NCI-H82 (cell line): ENCODE results near the gene STX7.

ENCODE experiments used
- DNase-seq: peaks from one replicate; lab custom pipeline; 2025; lab: John Stamatoyannopoulos, UW

Gene STX7

GRCh38 chr6:132476688-132477087 lies 36.2 kb downstream of the STX7 start:
- no peak for DNase-seq

DNA sequence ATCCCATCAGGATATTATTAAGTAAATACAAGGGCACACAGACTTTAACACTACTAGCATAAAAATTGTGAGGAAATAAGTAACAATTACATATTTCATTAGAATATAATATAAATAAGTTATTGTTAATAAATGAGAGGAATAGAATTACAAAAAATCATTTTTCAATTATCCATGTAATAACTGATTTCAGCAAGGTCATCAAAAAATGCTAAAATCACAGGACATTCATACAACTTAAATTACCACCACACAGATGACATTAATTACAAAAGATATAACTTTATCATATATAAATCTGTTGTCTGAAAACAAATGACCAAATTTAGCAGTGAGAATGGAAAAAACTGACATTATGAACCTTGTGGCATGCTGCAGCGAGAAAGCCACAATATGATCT lies 37.0 kb downstream of the STX7 start:
- no peak for DNase-seq

- DNase-seq: no peak
Observed at GRCh38 chr6:132471787-132472186, 41.1 kb downstream of the STX7 start.

DNA sequence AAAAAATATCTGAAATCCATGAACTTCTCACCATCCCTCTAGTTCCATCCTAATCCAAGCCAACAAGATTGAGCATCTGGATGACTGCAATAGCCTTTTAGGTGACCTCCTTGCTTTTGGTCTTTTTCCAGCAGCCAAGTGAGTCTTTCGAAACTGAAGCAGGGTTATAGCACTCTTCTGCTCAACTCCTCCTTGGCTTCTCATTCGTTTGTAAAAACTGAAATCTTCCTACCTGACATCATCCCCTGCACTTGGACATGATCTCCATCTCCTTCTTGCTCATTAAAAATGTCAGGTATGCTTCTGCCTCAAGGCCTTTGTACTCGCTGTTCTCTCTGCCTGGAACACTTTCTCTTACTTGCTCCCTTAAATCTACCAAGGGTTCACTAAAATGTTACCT lies 46.0 kb downstream of the STX7 start:
- no peak for DNase-seq

- DNase-seq: no peak
Observed at GRCh38 chr6:132465530-132466485, 47.1 kb downstream of the STX7 start.

- DNase-seq: no peak
Observed at GRCh38 chr6:132464538-132465256, 48.2 kb downstream of the STX7 start.

GRCh38 chr6:132461958-132462357 lies 51.0 kb downstream of the STX7 start:
- no peak for DNase-seq

- DNase-seq: no peak
Observed at GRCh38 chr6:132459605-132459952, 53.3 kb downstream of the STX7 start.

DNA sequence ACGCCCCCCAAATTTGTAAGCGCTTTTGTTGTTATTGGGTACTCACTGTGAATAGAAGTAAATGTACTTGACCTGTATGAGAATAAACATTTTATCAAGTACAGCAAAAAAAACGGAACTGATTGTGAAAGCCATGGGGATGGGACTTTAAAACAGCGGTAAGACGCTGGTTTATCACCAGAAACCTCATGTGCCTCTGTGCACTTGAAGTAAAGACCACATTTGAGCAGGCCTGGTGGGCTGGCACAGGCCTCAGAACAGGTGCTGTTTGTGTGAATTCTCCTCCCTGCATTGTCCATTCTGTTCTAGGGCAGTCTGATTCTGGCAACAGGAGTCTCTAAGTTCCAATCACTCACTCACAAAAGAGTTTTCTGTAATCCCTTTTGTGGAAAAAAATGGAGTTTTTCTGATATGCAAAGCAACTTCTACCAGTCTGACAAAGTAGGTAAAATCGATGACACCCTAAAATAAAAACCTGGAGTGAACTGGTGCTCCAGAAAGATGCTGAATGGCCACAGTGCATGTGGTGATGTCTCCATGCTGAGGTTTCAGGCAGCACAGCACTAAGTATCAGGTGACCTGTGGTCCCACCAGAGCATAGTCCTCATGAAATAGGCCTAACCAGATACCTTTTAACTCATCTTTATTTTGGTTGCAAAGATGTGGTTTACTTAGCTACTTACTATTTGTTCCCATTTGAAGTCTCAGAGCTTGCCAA lies 53.9 kb downstream of the STX7 start:
- DNase-seq: no peak

DNA sequence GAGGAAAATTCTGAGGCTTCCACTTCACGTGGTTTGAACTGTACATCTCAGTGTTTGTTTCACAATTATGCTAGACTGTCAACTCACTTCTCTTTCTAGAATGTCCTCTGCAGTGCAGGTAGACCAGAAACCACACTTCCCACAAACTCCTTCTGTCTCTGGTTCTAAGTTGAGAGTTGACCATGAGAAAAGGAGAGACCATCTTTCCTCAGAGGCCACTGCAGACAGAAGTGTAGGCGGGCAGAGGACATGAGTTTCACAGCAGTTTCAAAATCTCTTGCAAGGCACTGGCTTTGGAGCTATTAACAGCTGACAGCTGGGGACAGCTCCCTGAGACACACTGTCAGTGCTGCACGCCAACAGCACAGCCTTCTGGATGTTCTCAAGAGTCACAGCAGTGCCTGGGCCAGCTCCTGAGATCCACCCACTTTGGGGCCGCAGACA lies 56.2 kb downstream of the STX7 start:
- peak; percentile 24 for DNase-seq

- no peak for DNase-seq
Observed at GRCh38 chr6:132446855-132447241, 66.1 kb downstream of the STX7 start.

DNA sequence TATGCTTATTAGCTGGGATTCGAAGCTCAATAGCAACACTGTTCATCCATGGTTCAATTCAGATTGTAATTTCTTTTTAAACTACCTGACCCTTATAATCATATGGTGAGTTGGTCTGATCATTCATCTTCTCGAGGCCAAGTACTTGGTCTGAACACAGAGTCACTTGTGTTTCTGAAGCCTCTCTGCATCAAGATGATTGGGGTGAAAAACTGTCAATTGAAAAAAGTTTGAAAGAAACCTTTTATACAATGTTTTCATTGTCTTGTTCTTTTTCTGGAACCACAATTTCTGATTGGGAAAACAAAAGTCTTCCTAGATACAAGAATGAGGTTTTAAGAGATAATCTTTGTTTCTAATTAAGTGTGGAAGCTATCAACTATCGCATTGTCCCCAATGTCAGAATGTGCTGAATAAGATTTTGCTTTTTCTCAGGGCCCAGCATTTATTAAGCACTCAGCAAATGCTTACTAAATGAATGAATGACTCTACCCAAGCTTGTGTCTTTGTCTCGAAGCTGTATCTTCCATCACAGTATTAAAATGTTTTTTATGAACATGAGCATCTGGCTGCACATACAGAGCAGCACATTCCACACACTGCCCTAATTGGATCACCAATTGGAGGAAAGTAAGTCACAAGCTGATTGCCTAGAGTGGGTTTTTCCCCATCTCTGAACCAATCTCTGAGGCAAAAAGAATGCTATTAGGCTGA lies 66.6 kb downstream of the STX7 start:
- peak; percentile 54 for DNase-seq

DNA sequence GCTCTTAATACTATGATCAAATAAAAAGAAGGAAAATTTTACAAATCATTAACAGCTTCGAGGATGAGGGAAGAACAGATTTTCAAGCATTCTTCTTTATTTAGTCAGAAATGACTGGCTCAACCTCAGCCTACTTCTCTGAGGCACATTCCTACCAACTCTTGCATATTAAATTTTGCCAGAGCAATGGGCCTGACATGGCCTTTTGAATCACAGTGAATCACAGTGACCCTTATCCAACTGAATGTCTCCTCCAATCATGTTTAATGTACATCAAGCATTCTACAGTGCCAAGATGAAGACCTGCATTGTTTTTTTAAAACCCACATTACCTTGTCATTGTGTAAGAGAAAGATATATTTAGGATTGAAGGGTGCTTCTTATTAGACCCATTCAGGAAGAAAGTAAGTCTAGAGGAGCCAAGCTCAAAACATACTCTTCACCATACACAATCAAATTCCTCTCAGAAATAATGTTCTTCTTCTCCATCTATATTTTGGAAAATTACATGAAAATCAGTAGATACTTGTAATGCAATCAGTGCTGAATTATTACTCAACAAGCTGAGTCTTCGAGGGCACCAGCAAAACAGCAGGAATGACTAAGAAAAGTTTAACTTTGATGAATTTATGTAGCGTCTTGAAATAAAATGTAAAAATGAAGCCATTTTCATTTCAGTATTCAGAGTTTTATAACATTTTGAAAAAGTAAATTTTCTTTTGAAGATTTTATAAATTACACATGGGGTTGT lies 67.5 kb downstream of the STX7 start:
- DNase-seq: no peak

DNA sequence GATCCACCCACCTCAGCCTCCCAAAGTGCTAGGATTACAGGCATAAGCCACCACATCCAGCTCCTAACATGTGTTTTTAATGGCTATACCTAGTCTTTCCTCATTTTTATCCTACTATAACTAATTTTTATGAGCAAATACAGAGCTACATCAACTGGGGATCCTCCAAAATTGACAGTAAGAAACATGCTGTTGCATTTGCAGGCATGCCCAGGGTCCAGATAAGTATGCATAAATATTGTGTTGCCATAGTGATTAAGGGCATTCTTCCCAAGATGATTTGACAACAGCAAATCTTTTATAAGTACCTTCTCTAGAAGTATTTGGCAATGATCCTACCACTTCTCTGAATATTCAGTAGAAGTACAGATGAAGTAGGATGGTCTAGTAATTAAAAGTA lies 69.7 kb downstream of the STX7 start:
- DNase-seq: no peak

- DNase-seq: no peak
Observed at GRCh38 chr6:132430110-132430509, 82.8 kb downstream of the STX7 start.

GRCh38 chr6:132425176-132425575 lies 87.7 kb downstream of the STX7 start:
- no peak for DNase-seq

DNA sequence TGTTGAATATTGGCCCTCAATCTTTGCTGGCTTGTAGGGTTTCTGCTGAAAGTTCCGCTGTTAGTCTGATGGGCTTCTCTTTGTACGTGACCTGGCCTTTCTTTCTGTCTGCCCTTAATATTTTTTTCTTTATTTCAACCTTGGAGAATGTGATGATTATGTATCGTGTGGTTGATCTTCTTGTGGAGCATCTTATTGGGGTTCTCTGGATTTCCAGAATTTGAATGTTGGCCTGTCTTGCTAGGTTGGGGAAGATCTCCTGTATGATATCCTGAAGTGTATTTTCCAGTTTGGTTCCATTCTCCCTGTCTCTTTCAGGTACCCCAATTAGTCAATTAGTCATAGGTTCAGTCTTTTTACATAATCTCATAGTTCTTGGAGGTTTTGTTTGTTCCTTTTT lies 89.1 kb downstream of the STX7 start:
- no peak for DNase-seq

- DNase-seq: no peak
Observed at GRCh38 chr6:132418235-132418965, 94.5 kb downstream of the STX7 start.

- DNase-seq: no peak
Observed at GRCh38 chr6:132414761-132415160, 98.2 kb downstream of the STX7 start.

DNA sequence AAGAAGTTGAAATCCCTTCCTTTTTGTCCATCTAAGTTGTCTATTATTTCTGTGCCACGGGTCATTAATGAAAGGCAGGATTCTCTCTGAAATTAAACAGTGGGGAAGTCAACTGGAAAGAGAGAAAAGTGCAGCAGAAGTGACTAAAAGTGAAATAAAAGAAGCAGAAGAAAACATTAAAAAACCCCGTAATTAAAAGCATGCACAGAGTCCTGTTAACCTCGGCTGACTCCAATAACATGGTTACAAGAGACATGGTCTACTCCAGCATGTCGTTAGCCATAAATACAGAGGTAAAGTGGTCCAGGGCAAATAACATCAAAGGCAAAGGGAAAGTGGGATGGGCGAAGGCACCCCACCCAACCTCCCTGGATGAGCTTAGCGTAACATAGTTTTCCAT lies 98.6 kb downstream of the STX7 start:
- DNase-seq: no peak

DNA sequence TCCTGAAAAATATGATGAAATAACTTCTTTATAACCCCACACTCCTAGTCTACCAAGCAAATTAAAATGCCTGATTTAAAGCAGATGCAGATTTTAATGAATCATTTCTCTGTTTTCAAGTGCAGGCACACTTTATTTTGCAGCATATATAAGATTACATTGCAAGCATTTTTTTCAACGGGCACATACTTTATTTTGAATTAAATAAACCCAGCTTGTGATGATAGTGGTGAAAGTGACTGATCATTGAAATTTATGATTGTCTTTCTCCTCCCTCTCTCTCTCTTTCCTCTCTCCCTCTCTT lies 99.5 kb downstream of the STX7 start:
- DNase-seq: no peak
